Loucy (cell line): ENCODE data around the gene COG3.

Experiments
- EZH2phosphoT487 ChIP-seq: fragments of 200-600 bp; IDR thresholded peaks from 2 replicates; pipeline ENCODE4 v1.6.1; 2018; ENCODE audit warnings: antibody characterized with exemption, mild to moderate bottlenecking, moderate library complexity, borderline replicate concordance
- TF ChIP-seq, protein P1 (sequence below): fragments of 200-600 bp; sonication (generic); conservative IDR thresholded peaks from 2 replicates; pipeline ENCODE4 v1.5.1; 2014; ENCODE audit warnings: mild to moderate bottlenecking, antibody characterized with exemption, low read length

DNA sequence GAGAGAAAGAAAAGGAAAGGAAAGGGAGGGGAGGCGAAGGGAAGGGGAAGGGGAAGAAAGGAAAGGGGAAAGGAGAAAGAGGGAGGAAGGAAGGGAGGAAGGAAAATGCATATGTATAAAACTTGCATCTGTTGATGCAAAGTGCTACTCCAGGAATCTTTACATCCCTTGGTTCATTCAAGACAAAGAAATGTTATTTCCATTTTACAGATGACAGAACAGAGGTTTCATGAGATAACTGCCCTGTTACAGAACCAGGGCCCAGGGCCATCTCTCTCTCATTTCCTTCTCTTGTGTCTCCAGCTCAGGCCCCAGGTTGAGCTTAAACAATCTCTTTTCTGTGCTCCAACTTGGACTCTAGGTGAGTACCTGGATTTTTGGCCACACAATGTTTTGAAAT, 44.8 kb upstream of the COG3 start:
- TF ChIP-seq, protein P1, sequence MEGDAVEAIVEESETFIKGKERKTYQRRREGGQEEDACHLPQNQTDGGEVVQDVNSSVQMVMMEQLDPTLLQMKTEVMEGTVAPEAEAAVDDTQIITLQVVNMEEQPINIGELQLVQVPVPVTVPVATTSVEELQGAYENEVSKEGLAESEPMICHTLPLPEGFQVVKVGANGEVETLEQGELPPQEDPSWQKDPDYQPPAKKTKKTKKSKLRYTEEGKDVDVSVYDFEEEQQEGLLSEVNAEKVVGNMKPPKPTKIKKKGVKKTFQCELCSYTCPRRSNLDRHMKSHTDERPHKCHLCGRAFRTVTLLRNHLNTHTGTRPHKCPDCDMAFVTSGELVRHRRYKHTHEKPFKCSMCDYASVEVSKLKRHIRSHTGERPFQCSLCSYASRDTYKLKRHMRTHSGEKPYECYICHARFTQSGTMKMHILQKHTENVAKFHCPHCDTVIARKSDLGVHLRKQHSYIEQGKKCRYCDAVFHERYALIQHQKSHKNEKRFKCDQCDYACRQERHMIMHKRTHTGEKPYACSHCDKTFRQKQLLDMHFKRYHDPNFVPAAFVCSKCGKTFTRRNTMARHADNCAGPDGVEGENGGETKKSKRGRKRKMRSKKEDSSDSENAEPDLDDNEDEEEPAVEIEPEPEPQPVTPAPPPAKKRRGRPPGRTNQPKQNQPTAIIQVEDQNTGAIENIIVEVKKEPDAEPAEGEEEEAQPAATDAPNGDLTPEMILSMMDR = no peak
- TF ChIP-seq EZH2phosphoT487 = no peak
